ENCODE data around the gene BCOR.

Gene BCOR

DNA sequence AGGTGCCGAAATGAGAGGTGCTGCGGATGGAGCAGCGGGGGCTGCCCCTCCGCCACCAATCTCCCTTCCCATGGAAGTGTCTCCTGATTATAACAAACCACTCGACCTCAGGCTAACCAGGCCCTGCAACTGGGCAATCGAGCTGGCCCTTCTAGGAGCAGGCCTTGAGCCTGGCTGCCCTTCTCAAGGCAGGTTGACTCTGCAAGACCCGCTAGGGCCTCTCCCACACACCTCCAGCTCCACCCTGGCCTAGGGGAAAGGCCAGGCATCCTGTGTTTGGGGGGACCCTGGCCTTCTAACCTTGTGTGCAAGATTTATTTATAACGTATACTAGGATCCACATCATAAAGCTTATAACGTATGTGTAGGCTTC lies 3.7 kb upstream of the BCOR start:
- no peak overlapping the region for H3K4me3 ChIP-seq (ENCODE audit: severe bottlenecking)
- TF ChIP-seq, protein P1, sequence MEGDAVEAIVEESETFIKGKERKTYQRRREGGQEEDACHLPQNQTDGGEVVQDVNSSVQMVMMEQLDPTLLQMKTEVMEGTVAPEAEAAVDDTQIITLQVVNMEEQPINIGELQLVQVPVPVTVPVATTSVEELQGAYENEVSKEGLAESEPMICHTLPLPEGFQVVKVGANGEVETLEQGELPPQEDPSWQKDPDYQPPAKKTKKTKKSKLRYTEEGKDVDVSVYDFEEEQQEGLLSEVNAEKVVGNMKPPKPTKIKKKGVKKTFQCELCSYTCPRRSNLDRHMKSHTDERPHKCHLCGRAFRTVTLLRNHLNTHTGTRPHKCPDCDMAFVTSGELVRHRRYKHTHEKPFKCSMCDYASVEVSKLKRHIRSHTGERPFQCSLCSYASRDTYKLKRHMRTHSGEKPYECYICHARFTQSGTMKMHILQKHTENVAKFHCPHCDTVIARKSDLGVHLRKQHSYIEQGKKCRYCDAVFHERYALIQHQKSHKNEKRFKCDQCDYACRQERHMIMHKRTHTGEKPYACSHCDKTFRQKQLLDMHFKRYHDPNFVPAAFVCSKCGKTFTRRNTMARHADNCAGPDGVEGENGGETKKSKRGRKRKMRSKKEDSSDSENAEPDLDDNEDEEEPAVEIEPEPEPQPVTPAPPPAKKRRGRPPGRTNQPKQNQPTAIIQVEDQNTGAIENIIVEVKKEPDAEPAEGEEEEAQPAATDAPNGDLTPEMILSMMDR (IDR thresholded peaks at IDR 0.05; ENCODE audit: poor library complexity, severe bottlenecking) = no peak
- no peaks in the 10 kb centered on the region for H3K4me1 ChIP-seq (ENCODE audit: insufficient read depth, poor library complexity, severe bottlenecking)
- no peak overlapping the region for H3K27ac ChIP-seq (ENCODE audit: poor library complexity, severe bottlenecking)
- no peaks in the 10 kb centered on the region for H3K27me3 ChIP-seq (ENCODE audit: insufficient read depth, poor library complexity, severe bottlenecking)
- no peaks in the 10 kb centered on the region for H3K36me3 ChIP-seq (ENCODE audit: low read depth)
- H3K9me3 ChIP-seq (ENCODE audit: severe bottlenecking) = no peaks in the 10 kb centered on the region
- DNase-seq (ENCODE audit: low spot score) (no peak), ATAC-seq (ENCODE audit: low read depth) (no peak)

DNA sequence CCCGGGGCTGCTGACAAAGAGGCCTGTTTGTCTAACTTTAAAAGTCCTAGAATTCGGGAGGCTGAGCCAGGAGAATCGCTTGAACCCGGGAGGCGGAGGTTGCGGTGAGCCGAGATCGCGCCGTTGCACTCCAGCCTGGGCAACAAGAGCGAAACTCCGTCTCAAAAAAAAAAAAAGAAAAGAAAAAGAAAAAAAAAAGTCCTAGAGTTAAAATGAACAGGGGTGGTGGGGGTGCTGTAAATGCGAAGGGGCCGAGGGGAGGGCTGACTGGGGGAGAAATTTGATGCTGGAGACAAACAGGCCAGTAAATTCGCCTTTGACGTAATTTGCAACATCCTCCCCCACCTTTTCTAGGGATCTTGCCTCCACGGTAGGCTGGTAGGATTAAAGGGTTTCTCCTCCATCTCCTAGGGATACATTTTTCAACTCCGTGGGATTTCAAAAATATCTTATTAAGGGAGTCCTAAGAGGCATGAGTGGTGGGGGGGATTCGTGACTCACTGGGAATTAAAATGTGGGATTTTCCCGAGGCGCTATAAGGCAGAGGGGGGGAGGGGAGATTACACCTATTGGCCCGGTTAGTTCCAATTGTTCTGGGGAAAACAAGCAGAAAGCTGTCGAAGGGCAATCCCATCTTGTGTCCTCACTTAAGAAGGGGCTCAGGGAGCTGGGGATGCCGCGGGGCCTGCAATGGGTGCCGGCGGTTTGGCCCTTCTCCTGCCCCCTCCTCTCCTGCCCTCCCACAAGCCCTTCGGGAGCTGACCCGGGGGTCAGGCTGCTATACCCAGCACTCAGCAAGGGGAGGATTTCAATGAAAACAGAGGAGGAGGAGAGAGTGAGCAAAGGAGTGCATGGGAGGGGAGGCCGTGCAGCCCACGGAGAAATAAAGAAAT lies 3.0 kb upstream of the BCOR start:
- no peaks in the 10 kb centered on the region for H3K27me3 ChIP-seq (ENCODE audit: insufficient read depth, poor library complexity, severe bottlenecking)
- no peak for ATAC-seq (ENCODE audit: low read depth)
- H3K4me3 ChIP-seq (ENCODE audit: severe bottlenecking) = no peak overlapping the region
- H3K9me3 ChIP-seq (ENCODE audit: severe bottlenecking) = no peaks in the 10 kb centered on the region
- no peak for DNase-seq (ENCODE audit: low spot score)
- H3K27ac ChIP-seq (ENCODE audit: poor library complexity, severe bottlenecking) = peak overlapping the region; percentile 57
- TF ChIP-seq, protein P1 (IDR thresholded peaks at IDR 0.05; ENCODE audit: poor library complexity, severe bottlenecking) = no peak
- no peaks in the 10 kb centered on the region for H3K4me1 ChIP-seq (ENCODE audit: insufficient read depth, poor library complexity, severe bottlenecking)
- no peaks in the 10 kb centered on the region for H3K36me3 ChIP-seq (ENCODE audit: low read depth)

DNA sequence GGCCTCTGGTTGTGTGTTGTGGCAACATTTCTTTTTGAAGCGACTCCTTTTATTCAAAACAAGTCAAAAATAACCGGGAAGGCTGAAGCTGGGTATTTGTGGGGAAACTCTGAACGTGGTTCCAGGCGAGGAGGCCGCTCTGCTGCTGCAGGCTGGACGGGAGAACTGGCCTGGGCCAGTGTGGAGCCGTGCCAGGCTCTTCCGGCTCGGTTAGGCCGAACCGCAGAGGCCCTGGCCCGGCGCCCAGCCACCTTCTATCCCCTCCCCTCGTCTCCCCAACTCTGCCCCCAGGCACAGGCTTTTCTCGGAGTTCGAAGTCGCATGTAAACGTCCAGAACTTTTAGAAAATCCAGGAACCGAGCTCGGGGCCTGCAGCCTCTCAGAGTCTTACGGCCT lies 2.4 kb upstream of the BCOR start:
- ATAC-seq (ENCODE audit: low read depth) = no peak
- Histone ChIP-seq H3K4me3 (ENCODE audit: severe bottlenecking) (no peak overlapping the region), H3K27me3 (ENCODE audit: insufficient read depth, poor library complexity, severe bottlenecking) (no peaks in the 10 kb centered on the region), H3K4me1 (ENCODE audit: insufficient read depth, poor library complexity, severe bottlenecking) (no peaks in the 10 kb centered on the region), H3K9me3 (ENCODE audit: severe bottlenecking) (no peaks in the 10 kb centered on the region), H3K36me3 (ENCODE audit: low read depth) (no peaks in the 10 kb centered on the region), H3K27ac (ENCODE audit: poor library complexity, severe bottlenecking) (peak overlapping the region; percentile 57)
- no peak for DNase-seq (ENCODE audit: low spot score)
- TF ChIP-seq, protein P1 (IDR thresholded peaks at IDR 0.05; ENCODE audit: poor library complexity, severe bottlenecking) = no peak

DNA sequence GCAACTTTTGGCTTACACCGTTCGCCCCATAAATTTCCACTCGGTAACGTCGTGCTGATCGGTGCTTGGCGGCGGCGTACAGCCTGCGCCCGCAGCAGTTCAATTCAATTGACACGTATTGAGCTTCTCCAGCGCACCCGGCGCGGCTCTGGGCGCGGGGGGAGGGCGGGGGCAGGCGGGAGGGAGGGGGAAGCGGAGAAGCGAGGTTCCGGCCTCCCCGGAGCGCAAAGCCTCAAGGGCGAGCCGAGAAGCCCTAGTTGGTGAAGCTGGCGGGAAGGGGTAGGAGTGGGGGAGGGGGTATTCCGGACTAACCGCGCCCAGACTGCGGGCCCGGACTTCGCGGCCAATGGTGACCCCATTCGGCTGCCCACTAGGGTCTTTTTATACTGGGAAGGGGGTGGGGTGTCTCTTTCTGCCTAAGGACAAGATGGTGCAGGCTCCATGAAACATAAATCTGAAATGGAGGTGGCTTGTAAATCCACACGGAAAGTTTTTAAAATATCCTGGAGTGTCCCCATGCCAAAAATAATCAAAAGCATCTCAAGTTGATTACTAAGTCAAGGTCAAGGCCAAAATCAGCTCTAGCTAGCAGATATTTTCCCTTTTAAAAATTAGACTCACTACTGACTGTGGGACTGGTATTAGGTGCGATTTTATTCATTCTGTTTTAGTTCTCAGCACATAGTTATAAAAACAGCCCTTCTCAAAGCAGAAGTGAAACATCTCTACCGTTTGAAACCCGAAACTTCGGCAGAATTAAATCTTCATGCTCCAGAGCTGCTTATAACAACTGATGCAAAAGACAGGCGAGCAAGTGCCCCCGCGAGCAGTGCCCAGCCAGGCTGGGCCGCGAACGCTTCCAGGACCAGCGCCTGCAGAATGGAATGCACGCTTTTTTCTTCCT lies 1.5 kb upstream of the BCOR start:
- Histone ChIP-seq H3K36me3 (ENCODE audit: low read depth) (no peaks in the 10 kb centered on the region), H3K27me3 (ENCODE audit: insufficient read depth, poor library complexity, severe bottlenecking) (no peaks in the 10 kb centered on the region), H3K9me3 (ENCODE audit: severe bottlenecking) (no peaks in the 10 kb centered on the region), H3K27ac (ENCODE audit: poor library complexity, severe bottlenecking) (peak overlapping the region; percentile 57), H3K4me1 (ENCODE audit: insufficient read depth, poor library complexity, severe bottlenecking) (no peaks in the 10 kb centered on the region), H3K4me3 (ENCODE audit: severe bottlenecking) (peak overlapping the region; percentile 87)
- ATAC-seq (ENCODE audit: low read depth) = peak; percentile 4; the same call in 2 of the 3 replicates
- TF ChIP-seq, protein P1 (IDR thresholded peaks at IDR 0.05; ENCODE audit: poor library complexity, severe bottlenecking) = no peak
- no peak for DNase-seq (ENCODE audit: low spot score)

All from RWPE2 (cell line).